GM21723 (cell line): Measurements from ENCODE around the gene FAM120A.

Source experiments
- ATAC-seq: cut with Tn5 transposase; IDR thresholded peaks from one replicate; pipeline ENCODE4 v1.9.1; 2021; ENCODE audit warnings: mild to moderate bottlenecking, moderate library complexity; ENCODE audit not compliant: unreplicated experiment

The FAM120A gene

GRCh38 chr9:93467462-93467861 is 16.0 kb downstream of the FAM120A start:
- no peak for ATAC-seq

GRCh38 chr9:93468763-93469456 is 17.4 kb downstream of the FAM120A start:
- no peak for ATAC-seq

GRCh38 chr9:93470391-93470790 is 18.9 kb downstream of the FAM120A start:
- no peak for ATAC-seq

- no peak for ATAC-seq
Observed at GRCh38 chr9:93471124-93471523, 19.6 kb downstream of the FAM120A start.

- no peak for ATAC-seq
Observed at GRCh38 chr9:93473411-93473810, 21.9 kb downstream of the FAM120A start.

- ATAC-seq: no peak
Observed at GRCh38 chr9:93475108-93475507, 23.6 kb downstream of the FAM120A start.

GRCh38 chr9:93475856-93476255 is 24.4 kb downstream of the FAM120A start:
- no peak for ATAC-seq

- no peak for ATAC-seq
Observed at GRCh38 chr9:93476924-93477323, 25.4 kb downstream of the FAM120A start.

GRCh38 chr9:93477397-93477796 is 25.9 kb downstream of the FAM120A start:
- no peak for ATAC-seq

GRCh38 chr9:93479726-93480125 is 28.2 kb downstream of the FAM120A start:
- no peak for ATAC-seq

- no peak for ATAC-seq
Observed at GRCh38 chr9:93480262-93480661, 28.8 kb downstream of the FAM120A start.

- ATAC-seq: no peak
Observed at GRCh38 chr9:93480728-93481324, 29.3 kb downstream of the FAM120A start.

- no peak for ATAC-seq
Observed at GRCh38 chr9:93483497-93483896, 32.0 kb downstream of the FAM120A start.

- ATAC-seq: no peak
Observed at GRCh38 chr9:93486268-93486667, 34.8 kb downstream of the FAM120A start.

- ATAC-seq: no peak
Observed at GRCh38 chr9:93488244-93488643, 36.8 kb downstream of the FAM120A start.

- ATAC-seq: no peak
Observed at GRCh38 chr9:93491593-93492232, 40.2 kb downstream of the FAM120A start.

- no peak for ATAC-seq
Observed at GRCh38 chr9:93492327-93492726, 40.8 kb downstream of the FAM120A start.

- no peak for ATAC-seq
Observed at GRCh38 chr9:93493949-93494348, 42.5 kb downstream of the FAM120A start.

- ATAC-seq: no peak
Observed at GRCh38 chr9:93496285-93496684, 44.8 kb downstream of the FAM120A start.

GRCh38 chr9:93500571-93501298 is 49.2 kb downstream of the FAM120A start:
- ATAC-seq: no peak

- no peak for ATAC-seq
Observed at GRCh38 chr9:93501406-93501805, 49.9 kb downstream of the FAM120A start.

- no peak for ATAC-seq
Observed at GRCh38 chr9:93503381-93503780, 51.9 kb downstream of the FAM120A start.
